Heart left ventricle (tissue), 16 donors: ENCODE data around the gene TM9SF1. TPM values are rescaled to one million over a fixed set of nuclear protein-coding genes. Genes with fewer than 3 reads are reported as not detected.

Experiments
- ATAC-seq, 4 donors: fragments of 200-7000 bp; cut with Tn5 transposase; one replicate each; pipeline ENCODE4 v1.9.1; 2020 to 2022; ENCODE audit warnings: moderate library complexity in 4 of 4, mild to moderate bottlenecking in 3 of 4, moderate number of reproducible peaks in 1 of 4
- DNase-seq, 5 donors: peaks; one replicate each; pipeline ENCODE4 v3.0.0-alpha.2; 2020
- H3K27ac ChIP-seq, 12 donors: fragments of 200-600 bp; sonication (generic) in 4 of 12; one replicate each; pipeline versions ENCODE4 v1.5.0 to v1.8.0; 2016 to 2022; ENCODE audit warnings: mild to moderate bottlenecking in 2 of 12
- H3K27me3 ChIP-seq, 9 donors: fragments of 200-600 bp; sonication (generic) in 2 of 9; one replicate each; pipeline versions ENCODE4 v1.5.1 to v1.8.0; 2016 to 2022; ENCODE audit warnings: mild to moderate bottlenecking in 3 of 9
- H3K36me3 ChIP-seq, 9 donors: fragments of 200-600 bp; sonication (generic) in 2 of 9; one replicate each; pipeline versions ENCODE4 v1.5.0 to v1.8.0; 2018 to 2022; ENCODE audit warnings: mild to moderate bottlenecking in 2 of 9
- H3K4me1 ChIP-seq, 12 donors: fragments of 200-600 bp; sonication (generic) in 4 of 12; one replicate each; pipeline versions ENCODE4 v1.5.0 to v1.8.0; 2016 to 2022; ENCODE audit warnings: mild to moderate bottlenecking in 3 of 12
- H3K4me3 ChIP-seq, 12 donors: fragments of 200-600 bp; sonication (generic) in 4 of 12; one replicate each; pipeline versions ENCODE4 v1.5.0 to v1.8.0; 2017 to 2022; ENCODE audit warnings: mild to moderate bottlenecking in 9 of 12, moderate library complexity in 4 of 12
- H3K9me3 ChIP-seq, 12 donors: fragments of 200-600 bp; sonication (generic) in 4 of 12; one replicate each; pipeline versions ENCODE4 v1.5.0 to v1.8.0; 2016 to 2022; ENCODE audit warnings: mild to moderate bottlenecking in 1 of 12
- CTCF ChIP-seq, 12 donors: fragments of 200-600 bp; sonication (generic) in 4 of 12; IDR thresholded peaks; one replicate each; pipeline versions ENCODE4 v1.5.0 to v1.8.0; 2018 to 2022; ENCODE audit warnings: antibody characterized with exemption in 12 of 12, mild to moderate bottlenecking in 5 of 12
- POLR2A ChIP-seq, 2 donors: fragments of 450-650 bp; IDR thresholded peaks; one replicate each; pipeline ENCODE4 v1.6.1; 2017; ENCODE audit warnings: antibody characterized with exemption in 2 of 2, mild to moderate bottlenecking in 2 of 2, moderate library complexity in 2 of 2
- WGBS, 4 donors: extraction: QIAGEN DNeasy Blood & Tissue Kit in 2 of 4; methylation state at CpG; one replicate each; pipeline versions ENCODE4 v1.1.5 to v1.1.7; 2013 to 2018; 5-methylcytosine and 5-hydroxymethylcytosine counted together
- intact Hi-C, 10 donors: fragments of 100-400 bp; cut with DNase I; formaldehyde crosslinking; loops; one replicate each; pipeline versions ENCODE4 v1.11.1 to v1.14.2; 2022
- polyA plus RNA-seq, 2 donors: library from polyadenylated mRNA; stranded (reverse); fragments of 200-250 nt; gene quantifications; one replicate each; pipeline ENCODE4 v1.2.3, GENCODE V29; 2013
- total RNA-seq, 9 donors: library from RNA; depleted of rRNA in 2 of 9; stranded (reverse); fragments of >200 nt in 2 of 9; fragmentation: NEBNext Ultra II Directional in 3 of 9; extraction: Animal tissue kit (Norgen Biotek cat#: 25700) in 3 of 9; gene quantifications; one replicate each; pipeline versions ENCODE4 v1.1.0 to v1.2.4, GENCODE V29; 2016 to 2023
- donor health status: ischemic (EF 13 %, LVEDD 7.1; RV severe dilation, severe dysfunction).
- donor health status: healthy with polysubstance abuse.
- donor health status: DM: no; HTN: yes; CAD: no.
- donor health status: DM: no; HTN: no; CAD: no.
- donor health status: ischemic (EF 25% LVEDD 6.9; RV normal size, moderate dysfunction).
- donor health status: ischemic (EF 25% LVEDD 5.7; RV mildly dilated, moderate dysfunction).
- donor health status: healthy.
- donor health status: DM: yes; HTN: yes; CAD: no.
- donor health status: ischemic (EF 35%, LVEDD 5.7; RV mildly dilated, moderate dysfunction).
- donor health status: nonischemic (EF 11% LVEDD 7.7; RV severe dilation, severe dysfunction).
- donor health status: DM: yes; HTN: yes; CAD: no.
- donor health status: PGD.
- donor health status: ischemic (EF 29% LVEDD 5.4; RV normal size, mild dysfunction).
- donor health status: nonischemic (EF 23%, LVEDD 6.1; RV moderate dilation, normal function).

TM9SF1 gene
- total and polyA plus RNA-seq, 11 donors = 6.1 to 52.8 (median 26.3) TPM

- TF ChIP-seq CTCF (IDR thresholded peaks at IDR 0.05) (no peak), POLR2A (IDR thresholded peaks at IDR 0.05) (no peak)
- Histone ChIP-seq H3K27me3 (no peaks in the 10 kb centered on the region), H3K27ac (peak overlapping the region in 9 of 12 donors; percentile 95 to 100 (median 98)), H3K9me3 (no peaks in the 10 kb centered on the region), H3K4me1 (peaks cover 2 to 49% (median 24%) of the 10 kb centered on the region in 12 donors), H3K36me3 (peaks cover 0 to 38% (median 23%) of the 10 kb centered on the region in 9 donors), H3K4me3 (peak overlapping the region in 11 of 12 donors; percentile 67 to 99 (median 91))
- DNase-seq (no peak), ATAC-seq (no peak)
- intact Hi-C loops = loop anchor here in 1 of 10 donors (2.0 kb wide), 1 partner anchor 38 kb away; the partner anchor contains the start of genes GMPR2 and NEDD8
- 79 to 85% (median 81%) methylated on average over 7 of the region's 7 CpGs for WGBS, 4 donors
Observed at GRCh38 chr14:24194186-24194872, 912 bp downstream of the TM9SF1 start.

DNA sequence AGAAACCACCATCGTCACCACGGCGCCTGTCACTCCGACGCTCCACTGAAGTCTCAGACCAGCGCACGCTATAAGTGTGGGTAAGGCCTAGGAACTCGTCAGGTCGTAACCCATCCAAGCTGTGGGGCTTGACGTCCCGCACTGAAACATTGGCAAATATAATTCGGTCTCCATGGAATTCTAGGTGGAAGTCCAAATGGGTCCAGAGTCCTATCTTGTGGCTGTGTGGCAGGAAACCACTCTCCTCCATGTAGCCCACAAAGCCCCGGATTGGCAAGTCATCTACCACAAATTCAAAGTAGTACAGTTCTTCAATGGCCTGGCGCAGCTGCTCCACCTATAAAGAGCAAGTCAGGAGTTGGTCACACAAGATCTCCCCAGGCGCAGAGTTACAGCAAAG is 2.3 kb downstream of the TM9SF1 start:
- Histone ChIP-seq H3K27me3 (no peaks in the 10 kb centered on the region), H3K4me1 (peaks cover 2 to 49% (median 32%) of the 10 kb centered on the region in 12 donors), H3K27ac (no peak overlapping the region), H3K36me3 (peaks cover 0 to 33% (median 23%) of the 10 kb centered on the region in 9 donors), H3K9me3 (no peaks in the 10 kb centered on the region), H3K4me3 (no peak overlapping the region)
- TF ChIP-seq POLR2A (IDR thresholded peaks at IDR 0.05) (no peak), CTCF (IDR thresholded peaks at IDR 0.05) (no peak)
- 88 to 96% (median 95%) methylated on average over 15 of the region's 15 CpGs for WGBS, 4 donors
- DNase-seq (no peak), ATAC-seq (no peak)
- intact Hi-C loops = no loop called here

- H3K36me3 ChIP-seq = peaks cover 0 to 50% (median 37%) of the 10 kb centered on the region in 9 donors
- no peak for DNase-seq
Observed at GRCh38 chr14:24190416-24190815, 4.8 kb downstream of the TM9SF1 start.

More at GRCh38 chr14:24190416-24190815, 4.8 kb downstream of the TM9SF1 start:
- H3K27ac ChIP-seq = no peak overlapping the region
- no peaks in the 10 kb centered on the region for H3K9me3 ChIP-seq
- 89 to 93% (median 92%) methylated on average over 7 to 10 of the region's 10 CpGs for WGBS, 4 donors
- no peak for TF ChIP-seq CTCF (IDR thresholded peaks at IDR 0.05)
- TF ChIP-seq POLR2A (IDR thresholded peaks at IDR 0.05) = no peak
- intact Hi-C loops = no loop called here
- H3K4me3 ChIP-seq = no peak overlapping the region
- no peaks in the 10 kb centered on the region for H3K27me3 ChIP-seq
- no peak for ATAC-seq
- H3K4me1 ChIP-seq = peaks cover 2 to 37% (median 25%) of the 10 kb centered on the region in 12 donors
